GM23248 (cell line): ENCODE measurements around the gene TENT5C. TPM values are rescaled to one million over a fixed set of nuclear protein-coding genes. Genes with fewer than 3 reads are reported as not detected.

Source experiments
- DNase-seq: peaks from one replicate; pipeline ENCODE4 v3.0.0-alpha.2; 2015
- H2AFZ ChIP-seq: fragments of 200-600 bp; sonication (generic); 2 replicates; pipeline ENCODE4 v1.6.1; 2016; ENCODE audit warnings: antibody characterized with exemption
- H3F3A ChIP-seq: fragments of 200-600 bp; sonication (generic); 2 replicates; pipeline ENCODE4 v1.6.1; 2016; ENCODE audit warnings: mild to moderate bottlenecking, antibody characterized with exemption, mixed run types; ENCODE audit not compliant: insufficient read depth
- H3K27ac ChIP-seq: fragments of 200-600 bp; sonication (generic); 2 replicates; pipeline ENCODE4 v1.5.1; 2016; ENCODE audit warnings: mild to moderate bottlenecking
- H3K27me3 ChIP-seq: fragments of 200-600 bp; sonication (generic); replicated peaks from 2 replicates; pipeline ENCODE4 v1.6.1; 2016; ENCODE audit warnings: mild to moderate bottlenecking; ENCODE audit not compliant: insufficient read depth
- H3K36me3 ChIP-seq: fragments of 200-600 bp; sonication (generic); 2 replicates; pipeline ENCODE4 v1.6.1; 2016; ENCODE audit warnings: low read depth, mild to moderate bottlenecking
- H3K4me1 ChIP-seq: fragments of 200-600 bp; sonication (generic); 2 replicates; pipeline ENCODE4 v1.6.1; 2016; ENCODE audit warnings: mild to moderate bottlenecking; ENCODE audit not compliant: insufficient read depth
- H3K4me2 ChIP-seq: fragments of 200-600 bp; sonication (generic); one replicate; pipeline ENCODE4 v1.6.1; 2016; ENCODE audit warnings: mild to moderate bottlenecking; ENCODE audit not compliant: unreplicated experiment
- H3K4me3 ChIP-seq: fragments of 200-600 bp; sonication (generic); 2 replicates; pipeline ENCODE4 v1.5.1; 2016; ENCODE audit warnings: mild to moderate bottlenecking
- H3K79me2 ChIP-seq: fragments of 200-600 bp; sonication (generic); 2 replicates; pipeline ENCODE4 v1.6.1; 2016; ENCODE audit warnings: mild to moderate bottlenecking; ENCODE audit not compliant: insufficient read depth
- H3K9ac ChIP-seq: fragments of 200-600 bp; sonication (generic); 2 replicates; pipeline ENCODE4 v1.6.1; 2016; ENCODE audit warnings: mild to moderate bottlenecking
- H3K9me2 ChIP-seq: fragments of 200-600 bp; sonication (generic); 2 replicates; pipeline ENCODE4 v1.6.1; 2016; ENCODE audit warnings: mixed run types, mild to moderate bottlenecking, moderate library complexity; ENCODE audit not compliant: insufficient read depth
- H3K9me3 ChIP-seq: fragments of 200-600 bp; sonication (generic); one replicate; pipeline ENCODE4 v1.6.1; 2017; ENCODE audit warnings: low read depth
- H4K20me1 ChIP-seq: fragments of 200-600 bp; sonication (generic); 2 replicates; pipeline ENCODE4 v1.6.0; 2016; ENCODE audit not compliant: insufficient read depth
- EZH2 ChIP-seq: fragments of 200-600 bp; sonication (generic); IDR thresholded peaks from 2 replicates; pipeline ENCODE4 v1.6.1; 2018; ENCODE audit warnings: antibody characterized with exemption, mild to moderate bottlenecking; ENCODE audit not compliant: insufficient read depth, poor library complexity, severe bottlenecking
- EZH2phosphoT487 ChIP-seq: fragments of 200-600 bp; sonication (generic); IDR thresholded peaks from 2 replicates; pipeline ENCODE4 v1.6.1; 2018; ENCODE audit warnings: antibody characterized with exemption, moderate library complexity, mild to moderate bottlenecking, low read depth; ENCODE audit not compliant: insufficient read depth
- WGBS, 2 experiments: methylation state at CpG; one replicate each; pipeline ENCODE4 v1.1.6; 2015 to 2017; ENCODE audit warnings: low lambda C conversion rate in 2 of 2, low coverage in 1 of 2; ENCODE audit errors: missing lambda C conversion rate in 2 of 2; 5-methylcytosine and 5-hydroxymethylcytosine counted together
- in situ Hi-C: fragments of 300-500 bp; cut with MboI; formaldehyde crosslinking; loops from 2 replicates; pipeline ENCODE4 v1.15.0; 2020
- polyA plus RNA-seq: library from polyadenylated mRNA; unstranded; fragments of >200 nt; fragmentation: Nextera tagmentation; extraction: Ambion mirVana; gene quantifications from 2 replicates; pipeline ENCODE4 v1.2.1, GENCODE V29; 2016
- total RNA-seq: library from RNA; depleted of rRNA; stranded (reverse); fragments of >200 nt; shearing (Covaris generic); gene quantifications from 2 replicates; pipeline ENCODE4 v1.2.3, GENCODE V29; 2014

TENT5C gene
- total and polyA plus RNA-seq, 2 experiments from 2014 or later = 0.20 TPM; not detected in 1

DNA sequence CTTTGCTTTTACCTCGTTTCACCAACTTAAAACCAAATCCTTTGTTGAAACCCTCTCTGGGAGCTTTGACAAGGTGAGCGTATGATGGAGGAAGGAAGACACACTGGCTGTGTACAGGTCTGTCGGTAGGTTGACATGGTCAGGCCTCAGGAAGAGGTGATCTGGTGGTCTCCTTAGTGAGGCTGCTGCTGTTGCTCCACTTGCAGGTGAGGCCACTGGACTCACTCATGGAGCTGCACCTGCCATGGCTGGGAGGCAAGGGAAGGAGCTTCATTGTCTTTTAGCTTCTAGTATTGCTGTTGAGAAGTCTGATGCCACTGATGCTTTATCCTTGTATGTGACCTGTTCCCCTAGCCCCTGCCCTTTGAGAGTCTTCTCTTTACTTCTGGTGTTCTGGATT is 35.7 kb downstream of the TENT5C start:
- Histone ChIP-seq H3K27ac (no peak overlapping the region), H3K4me2 (no peak overlapping the region), H3K36me3 (no peaks in the 10 kb centered on the region), H3K4me1 (no peaks in the 10 kb centered on the region), H3K4me3 (no peak overlapping the region), H3K79me2 (no peaks in the 10 kb centered on the region), H4K20me1 (no peaks in the 10 kb centered on the region), H3K9me3 (no peaks in the 10 kb centered on the region), H3K27me3 (peaks cover 13% of the 10 kb centered on the region), H2AFZ (no peak overlapping the region), H3K9me2 (no peaks in the 10 kb centered on the region), H3K9ac (no peak overlapping the region), H3F3A (no peaks in the 10 kb centered on the region)
- no peak for DNase-seq
- TF ChIP-seq EZH2phosphoT487 (no peak), EZH2 (no peak)
- WGBS, 2 experiments = 71% methylated on average over 3 of the region's 3 CpGs
- in situ Hi-C loops = no loop called here

GRCh38 chr1:117642963-117643362 is 37.1 kb downstream of the TENT5C start:
- Histone ChIP-seq H3K9me2 (no peaks in the 10 kb centered on the region), H3K9me3 (no peaks in the 10 kb centered on the region), H3F3A (no peaks in the 10 kb centered on the region), H3K9ac (no peak overlapping the region), H2AFZ (no peak overlapping the region), H3K27me3 (peaks cover 13% of the 10 kb centered on the region), H3K79me2 (no peaks in the 10 kb centered on the region), H3K36me3 (no peaks in the 10 kb centered on the region), H3K4me3 (no peak overlapping the region), H4K20me1 (no peaks in the 10 kb centered on the region), H3K4me2 (no peak overlapping the region), H3K27ac (no peak overlapping the region), H3K4me1 (no peaks in the 10 kb centered on the region)
- TF ChIP-seq EZH2phosphoT487 (no peak), EZH2 (no peak)
- in situ Hi-C loops = no loop called here
- 84 to 85% methylated on average over 4 of the region's 4 CpGs for WGBS, 2 experiments
- DNase-seq = no peak

- Histone ChIP-seq H4K20me1 (no peaks in the 10 kb centered on the region), H3K4me3 (no peak overlapping the region), H2AFZ (no peak overlapping the region), H3F3A (no peaks in the 10 kb centered on the region), H3K9me2 (no peaks in the 10 kb centered on the region), H3K4me2 (no peak overlapping the region), H3K9me3 (no peaks in the 10 kb centered on the region), H3K27me3 (peaks cover 13% of the 10 kb centered on the region), H3K27ac (no peak overlapping the region), H3K4me1 (no peaks in the 10 kb centered on the region), H3K36me3 (no peaks in the 10 kb centered on the region), H3K79me2 (no peaks in the 10 kb centered on the region), H3K9ac (no peak overlapping the region)
- 47 to 55% methylated on average over 2 of the region's 2 CpGs for WGBS, 2 experiments
- DNase-seq = no peak
- no peak for TF ChIP-seq EZH2phosphoT487
- no peak for TF ChIP-seq EZH2
- in situ Hi-C loops = no loop called here
Observed at GRCh38 chr1:117643601-117644000, 37.8 kb downstream of the TENT5C start.

- Histone ChIP-seq H3K27ac (no peak overlapping the region), H3K4me3 (no peak overlapping the region), H3K79me2 (no peaks in the 10 kb centered on the region), H3K9ac (no peak overlapping the region), H3K36me3 (no peaks in the 10 kb centered on the region), H3K27me3 (peaks cover 12% of the 10 kb centered on the region), H3K9me2 (no peaks in the 10 kb centered on the region), H3F3A (no peaks in the 10 kb centered on the region), H3K4me1 (no peaks in the 10 kb centered on the region), H2AFZ (no peak overlapping the region), H4K20me1 (no peaks in the 10 kb centered on the region), H3K4me2 (no peak overlapping the region), H3K9me3 (no peaks in the 10 kb centered on the region)
- no peak for DNase-seq
- in situ Hi-C loops = no loop called here
- 69 to 70% methylated on average over 3 of the region's 3 CpGs for WGBS, 2 experiments
- TF ChIP-seq EZH2phosphoT487 (no peak), EZH2 (no peak)
Observed at GRCh38 chr1:117644696-117645311, 39.0 kb downstream of the TENT5C start.

- Histone ChIP-seq H3K27me3 (peaks cover 7% of the 10 kb centered on the region), H3K27ac (no peak overlapping the region), H3K36me3 (no peaks in the 10 kb centered on the region), H3K4me1 (no peaks in the 10 kb centered on the region), H3K4me2 (no peak overlapping the region), H3K9ac (no peak overlapping the region), H3K4me3 (no peak overlapping the region), H3K79me2 (no peaks in the 10 kb centered on the region), H4K20me1 (no peaks in the 10 kb centered on the region), H3F3A (no peaks in the 10 kb centered on the region), H3K9me3 (no peaks in the 10 kb centered on the region), H2AFZ (no peak overlapping the region), H3K9me2 (no peaks in the 10 kb centered on the region)
- TF ChIP-seq EZH2 = no peak
- TF ChIP-seq EZH2phosphoT487 = no peak
- 72 to 81% methylated on average over 4 of the region's 4 CpGs for WGBS, 2 experiments
- in situ Hi-C loops = no loop called here
- DNase-seq = no peak
Observed at GRCh38 chr1:117645343-117645742, 39.5 kb downstream of the TENT5C start.
